Keratinocyte (primary cell): Measurements from ENCODE around the gene SRXN1.

ENCODE experiments used
- CTCF ChIP-seq, 3 experiments: IDR thresholded peaks in 1 of 3; conservative IDR thresholded peaks in 1 of 3; optimal IDR thresholded peaks in 1 of 3; 2 replicates in 2 of 3; 3 replicates in 1 of 3; pipeline versions ENCODE3 to v1.5.1; 2011; ENCODE audit warnings: low read length in 3 of 3, mild to moderate bottlenecking in 3 of 3, moderate library complexity in 2 of 3, control low read depth in 1 of 3, inconsistent platforms in 1 of 3; ENCODE audit not compliant: insufficient read depth in 2 of 3; ENCODE audit errors: extremely low read depth in 1 of 3
- EZH2 ChIP-seq: IDR thresholded peaks from one replicate; pipeline ENCODE4 v1.6.1; 2012; ENCODE audit warnings: inconsistent platforms, mild to moderate bottlenecking, low read length, moderate library complexity

- TF ChIP-seq CTCF (optimal IDR thresholded peaks at IDR 0.05 in 1 of 3, IDR thresholded peaks at IDR 0.05 in 1 of 3, conservative IDR thresholded peaks at IDR 0.05 in 1 of 3; ENCODE audit: extremely low read depth in 1 of 3, insufficient read depth in 2 of 3, low read length in 3 of 3): no peak
- no peak for TF ChIP-seq EZH2
These were observed 41.2 kb downstream of the SRXN1 start for GRCh38 chr20:611843-612185.
